GM18907 (cell line): ENCODE data around the gene TXNRD1.
"Not testable (repeated sequence)": the region's sequence is repeated elsewhere in the genome, so short reads cannot be mapped to it uniquely, and the experiment has no call there.

ENCODE experiments used
- ATAC-seq: cut with Tn5 transposase; IDR thresholded peaks from one replicate; pipeline ENCODE4 v1.9.1; 2021; ENCODE audit warnings: mild to moderate bottlenecking, moderate library complexity; ENCODE audit not compliant: unreplicated experiment

TXNRD1 gene

DNA sequence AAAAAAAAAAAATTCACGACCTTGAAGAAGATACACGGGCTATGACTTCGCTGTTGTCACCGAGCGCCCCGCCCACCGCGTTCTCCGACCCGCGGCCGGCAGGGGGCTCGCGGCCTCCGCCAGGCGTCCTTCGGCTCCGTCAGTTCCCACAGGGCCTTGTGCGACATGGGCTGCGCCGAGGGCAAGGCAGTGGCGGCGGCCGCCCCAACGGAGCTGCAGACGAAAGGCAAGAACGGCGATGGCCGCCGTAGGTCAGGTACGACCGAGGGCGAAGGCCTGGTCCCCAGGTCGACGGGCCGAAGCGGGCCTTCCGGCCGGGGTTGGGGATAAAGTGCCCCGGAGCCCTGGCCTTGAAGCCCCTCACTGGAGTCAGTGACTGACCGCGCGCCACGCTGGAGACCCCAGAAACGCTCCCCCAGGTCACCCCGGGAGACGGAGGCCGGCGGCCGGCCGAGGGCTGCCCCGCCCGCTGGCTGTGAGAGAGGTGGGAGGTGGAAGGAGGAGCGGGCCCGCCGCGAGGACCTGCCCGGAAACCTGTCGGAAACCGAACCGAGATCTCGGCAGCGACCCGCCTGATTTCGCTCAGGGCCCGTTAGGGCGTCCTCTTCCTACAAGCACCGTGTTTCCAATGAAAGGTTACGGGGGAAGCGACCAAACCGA lies at the start of gene TXNRD1:
TSS of gene TXNRD1 (plus strand) at position 142 of the 660 bp plus-strand sequence. CDS start at position 166, 24 bp downstream.
- ATAC-seq, result peak; percentile 86

DNA sequence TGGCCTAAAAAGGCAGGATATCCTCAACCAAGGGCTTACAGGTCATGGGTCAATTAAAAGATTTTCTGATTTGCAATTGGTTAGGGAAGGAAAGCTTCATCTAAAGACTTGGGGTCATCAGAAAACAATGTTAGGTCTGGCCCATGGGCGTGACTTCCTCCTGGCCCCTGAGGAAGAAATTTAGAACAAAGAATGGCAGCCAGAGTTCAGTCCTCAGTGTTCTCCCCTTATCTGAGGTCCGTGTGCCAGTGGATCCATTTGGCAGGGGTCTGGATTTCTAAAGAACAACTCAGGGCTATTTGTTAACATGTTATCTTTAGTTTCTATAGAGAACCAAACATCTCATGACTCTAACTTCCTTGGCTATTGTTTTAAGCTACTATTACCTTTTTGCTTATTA lies 49.8 kb upstream of the TXNRD1 start:
- no peak for ATAC-seq

DNA sequence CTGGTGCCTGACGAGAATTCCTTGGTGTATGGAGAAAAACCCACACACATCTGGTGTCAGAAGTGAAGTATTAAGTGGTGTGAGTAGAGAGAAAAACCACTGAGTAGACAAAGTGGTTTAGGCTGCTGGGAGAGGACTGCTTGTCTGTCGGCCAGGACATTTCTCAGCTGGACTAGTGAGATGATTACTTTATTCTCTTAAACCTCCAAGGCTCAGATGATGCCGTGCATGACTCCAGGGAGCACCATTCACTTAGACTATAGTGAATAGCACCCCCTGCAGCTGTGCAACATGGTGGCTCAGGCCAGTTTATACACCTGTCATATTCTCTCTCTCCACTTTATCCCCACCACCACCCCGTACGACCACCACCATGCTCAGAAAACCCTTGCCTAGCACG lies 49.1 kb upstream of the TXNRD1 start:
- no peak for ATAC-seq

DNA sequence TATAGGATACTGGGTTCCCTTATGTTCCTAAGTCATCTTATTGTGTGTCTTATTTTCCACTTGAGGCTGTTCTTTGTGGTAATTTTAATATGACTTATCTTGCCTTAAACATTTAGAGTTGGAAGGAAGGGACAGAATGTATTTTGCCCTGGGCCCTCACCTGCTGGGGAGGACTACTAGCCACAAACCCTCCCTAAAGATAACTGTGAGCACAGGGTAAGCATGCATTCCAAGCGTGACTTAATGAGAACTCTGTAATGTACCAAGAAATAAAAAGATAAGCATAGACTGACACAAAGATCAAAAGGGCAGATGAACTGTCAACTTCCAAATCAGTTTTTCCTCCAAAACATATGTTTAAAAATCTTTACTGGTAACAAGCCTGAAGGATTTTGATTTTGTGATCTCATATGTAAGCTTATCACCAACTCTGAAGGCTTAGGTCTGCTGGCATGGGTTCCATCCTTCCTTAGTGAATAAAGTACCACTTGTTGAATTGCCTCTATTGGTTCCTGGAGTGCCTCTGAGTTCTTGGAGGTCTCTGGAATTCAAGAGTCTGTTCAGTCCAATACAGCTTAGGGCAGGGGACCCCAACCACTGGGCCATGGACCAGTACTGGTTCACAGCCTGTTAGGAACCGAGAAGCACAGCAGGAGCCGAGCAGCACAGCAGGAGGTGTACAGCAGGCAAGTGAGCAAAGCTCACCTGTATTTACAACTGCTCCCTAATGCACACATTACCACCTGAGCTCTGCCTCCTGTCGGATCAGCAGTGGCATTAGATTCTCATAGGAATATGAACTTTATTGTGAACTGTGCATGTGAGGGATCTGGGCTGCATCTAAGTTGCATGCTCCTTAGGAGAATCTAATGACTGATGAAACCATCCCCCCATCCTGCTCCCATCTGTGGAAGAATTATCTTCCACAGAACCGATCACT lies 47.8 kb upstream of the TXNRD1 start:
- no peak for ATAC-seq

- no peak for ATAC-seq
Measured at GRCh38 chr12:104168596-104168995, 47.0 kb upstream of the TXNRD1 start.

- no peak for ATAC-seq
Measured at GRCh38 chr12:104171785-104172569, 43.6 kb upstream of the TXNRD1 start.

DNA sequence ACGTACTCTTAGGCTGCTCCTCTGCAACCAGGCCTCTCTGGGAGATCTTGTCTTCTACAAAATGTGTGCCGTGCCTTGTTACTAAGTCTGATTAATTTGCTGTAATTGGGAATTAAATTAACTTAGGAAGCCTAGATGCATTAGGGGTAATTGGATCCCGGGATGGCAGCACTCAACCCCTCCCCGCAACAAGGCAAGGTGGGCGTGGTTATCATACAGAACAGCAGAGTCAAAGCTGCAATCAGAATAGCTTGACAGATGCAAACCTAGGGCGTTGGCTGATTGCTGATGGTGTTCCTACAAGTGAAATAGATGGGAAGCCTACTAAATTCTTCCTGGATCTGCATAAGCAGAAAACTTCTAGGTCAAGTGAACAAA lies 43.0 kb upstream of the TXNRD1 start:
- no peak for ATAC-seq

DNA sequence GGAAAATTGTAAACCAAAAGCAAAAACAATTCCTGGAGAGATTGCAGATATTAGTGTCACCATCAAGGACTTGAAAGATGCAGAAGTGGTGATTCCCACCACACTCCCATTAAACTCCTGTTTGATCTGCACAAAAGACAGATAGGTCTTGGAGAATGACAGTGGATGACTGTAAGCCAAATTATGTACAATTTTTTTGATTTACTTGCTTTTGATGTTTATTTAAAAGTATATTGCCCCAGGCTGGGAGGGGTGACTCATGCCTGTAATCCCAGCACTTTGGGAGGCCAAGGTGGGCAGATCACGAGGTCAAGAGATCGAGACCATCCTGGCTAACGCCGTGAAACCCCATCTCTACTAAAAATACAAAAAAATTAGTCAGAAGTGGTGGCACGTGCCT lies 41.8 kb upstream of the TXNRD1 start:
- ATAC-seq, result not testable (repeated sequence)

DNA sequence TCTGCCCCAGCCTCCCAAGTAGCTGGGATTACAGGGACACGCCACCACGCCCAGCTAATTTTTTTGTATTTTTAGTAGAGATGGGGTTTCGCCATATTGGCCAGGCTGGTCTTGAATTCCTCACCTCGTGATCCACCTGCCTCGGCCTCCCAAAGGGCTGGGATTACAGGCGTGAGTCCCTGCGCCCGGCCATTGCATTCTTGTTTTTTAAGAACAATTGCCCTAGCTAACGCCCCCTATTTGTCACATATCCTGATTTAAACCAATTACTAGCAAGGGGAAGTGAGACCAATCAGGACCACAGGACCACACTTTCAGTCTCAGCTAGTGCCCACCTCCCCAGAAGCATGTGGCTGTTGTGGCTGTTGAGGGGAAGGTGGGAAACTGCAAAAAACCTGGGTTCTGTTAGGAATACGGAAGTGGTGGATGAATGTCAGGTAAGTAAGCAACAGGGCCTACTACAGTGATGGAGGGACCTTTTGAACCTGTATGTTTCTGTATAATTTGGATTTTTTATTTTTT lies 39.8 kb upstream of the TXNRD1 start:
- no peak for ATAC-seq

GRCh38 chr12:104177336-104177662 lies 38.3 kb upstream of the TXNRD1 start:
- no peak for ATAC-seq

DNA sequence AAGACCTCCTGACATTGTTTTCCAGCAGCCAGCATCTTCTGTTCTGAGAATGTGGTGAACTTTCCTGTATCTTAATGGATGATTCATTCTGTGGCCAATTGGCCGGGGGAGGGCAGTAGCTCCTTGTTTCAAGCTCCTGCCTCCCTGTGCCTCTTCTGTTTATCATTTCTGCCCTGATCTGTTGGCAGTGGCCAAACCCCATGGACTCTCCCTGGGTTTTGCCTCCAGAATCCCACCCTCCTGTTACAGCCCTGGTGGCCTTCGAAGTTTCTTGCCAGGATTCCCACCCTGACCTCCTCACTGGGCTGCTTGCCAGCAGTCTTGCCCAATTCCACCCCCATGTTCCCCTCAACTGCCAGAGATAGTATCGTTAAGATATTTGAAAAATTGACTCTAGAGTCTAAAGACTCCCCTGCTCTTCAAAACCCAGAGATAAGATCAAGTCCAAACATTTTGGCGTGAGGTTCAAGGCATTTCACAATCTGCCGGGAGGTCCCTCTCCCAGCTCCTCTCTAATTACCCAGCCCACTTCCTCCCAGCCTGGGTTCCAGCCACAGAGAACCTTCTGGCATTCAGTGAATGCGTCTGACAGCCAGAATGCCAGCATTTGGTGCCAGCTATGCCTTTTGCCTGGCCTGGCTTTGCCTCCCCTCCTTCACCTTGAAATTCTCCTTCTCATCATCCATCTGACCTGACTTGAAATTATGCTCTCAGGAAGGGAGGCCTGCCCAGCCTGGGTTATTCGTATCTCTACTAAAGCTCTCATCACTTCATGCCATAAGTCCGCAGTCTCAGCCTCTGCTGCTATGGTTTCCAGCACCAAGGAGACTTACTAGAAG lies 37.7 kb upstream of the TXNRD1 start:
- ATAC-seq, result no peak

DNA sequence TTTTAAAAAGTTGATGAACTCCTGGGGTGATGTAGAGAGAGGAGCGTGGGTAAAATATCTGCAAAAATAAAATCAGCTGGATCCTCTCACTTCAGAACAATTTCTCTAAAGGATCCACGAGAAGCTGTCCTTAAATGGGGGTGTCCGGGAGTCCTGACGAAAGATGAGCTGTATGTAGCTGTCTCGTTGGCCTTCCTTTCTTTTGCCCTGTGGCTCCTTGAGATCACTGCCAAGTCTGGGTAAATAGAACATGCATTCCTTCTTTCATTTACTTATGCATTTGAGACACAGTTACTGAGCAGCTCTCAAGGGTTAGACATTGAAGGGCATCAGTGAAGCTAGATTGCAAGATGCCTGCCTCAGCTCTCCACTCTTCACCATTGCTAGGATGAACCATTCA lies 35.2 kb upstream of the TXNRD1 start:
- ATAC-seq, result no peak

DNA sequence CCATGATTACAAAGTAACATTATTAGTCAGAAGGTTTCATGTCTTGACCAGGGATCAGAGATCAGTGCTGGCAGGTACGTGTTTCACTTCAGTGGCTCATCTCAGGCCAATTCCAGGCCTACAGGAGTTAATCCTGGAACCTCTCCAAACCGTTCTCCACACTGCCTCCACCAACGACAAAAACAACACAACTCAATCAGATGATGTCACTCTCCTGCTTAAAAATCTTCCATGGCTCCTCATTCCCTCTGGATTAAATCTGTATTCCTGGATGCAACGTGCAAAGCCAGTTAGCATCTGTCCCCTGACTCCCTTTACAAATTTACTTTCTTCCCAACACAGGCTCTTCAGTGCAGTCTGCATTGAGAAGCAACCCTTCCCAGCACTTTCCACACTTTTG lies 34.3 kb upstream of the TXNRD1 start:
- ATAC-seq, result no peak

DNA sequence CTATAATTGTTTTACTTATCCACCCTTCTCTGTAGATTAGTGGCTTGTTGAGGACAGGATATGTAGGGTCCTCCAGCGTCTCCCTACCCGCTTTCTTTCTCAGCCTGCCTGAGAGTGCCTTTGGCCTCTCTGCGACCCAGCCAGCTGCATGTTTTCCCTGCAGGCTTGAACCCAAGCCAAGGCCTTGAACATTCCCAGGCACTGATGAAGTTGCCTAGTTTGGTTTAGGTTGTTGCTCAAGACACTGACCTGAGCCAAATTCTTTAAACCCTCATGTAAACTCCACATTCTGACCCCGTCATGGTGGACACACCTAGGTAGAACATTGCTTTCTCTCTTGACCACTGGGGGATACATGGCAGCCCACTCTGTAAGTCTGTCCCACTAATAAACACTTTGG lies 33.4 kb upstream of the TXNRD1 start:
- no peak for ATAC-seq

DNA sequence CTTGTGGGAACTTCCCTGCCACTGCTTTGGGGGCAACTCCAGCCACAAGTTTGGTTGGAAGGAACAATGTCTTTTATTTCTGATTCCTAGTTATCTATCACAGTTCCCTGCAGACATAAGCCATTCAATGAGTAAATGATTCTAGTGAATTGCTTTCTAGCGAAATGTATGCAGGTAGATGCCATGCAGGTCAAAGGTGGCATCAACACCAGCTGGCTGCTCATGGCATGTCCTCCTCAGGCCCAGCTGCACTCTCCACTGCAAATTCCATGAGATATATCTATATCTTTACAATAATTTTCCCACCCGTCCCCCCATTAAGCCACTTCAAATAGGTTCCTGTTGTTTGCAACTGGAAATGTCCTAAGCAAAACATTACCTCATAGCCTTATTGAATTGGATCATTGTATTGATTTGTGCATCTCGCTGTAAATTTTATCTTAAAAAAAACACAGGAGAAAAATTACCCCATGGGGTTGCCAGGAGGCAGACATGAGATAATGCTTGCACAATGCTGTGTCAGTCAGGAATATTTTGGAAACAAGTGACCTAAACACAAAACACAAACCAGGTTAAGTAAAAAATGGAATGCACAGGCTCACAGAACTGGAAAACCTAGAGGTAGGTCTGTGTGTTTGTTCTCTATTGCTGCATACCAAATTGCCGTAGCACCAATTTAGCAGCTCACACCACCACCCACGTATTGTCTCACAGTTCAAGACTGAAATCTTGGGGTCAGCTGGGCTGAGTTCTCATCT lies 32.8 kb upstream of the TXNRD1 start:
- no peak for ATAC-seq

GRCh38 chr12:104183443-104183842 lies 32.1 kb upstream of the TXNRD1 start:
- ATAC-seq, result no peak

- ATAC-seq, result no peak
Measured at GRCh38 chr12:104187446-104188155, 28.0 kb upstream of the TXNRD1 start.

GRCh38 chr12:104188534-104188933 lies 27.0 kb upstream of the TXNRD1 start:
- ATAC-seq, result no peak

DNA sequence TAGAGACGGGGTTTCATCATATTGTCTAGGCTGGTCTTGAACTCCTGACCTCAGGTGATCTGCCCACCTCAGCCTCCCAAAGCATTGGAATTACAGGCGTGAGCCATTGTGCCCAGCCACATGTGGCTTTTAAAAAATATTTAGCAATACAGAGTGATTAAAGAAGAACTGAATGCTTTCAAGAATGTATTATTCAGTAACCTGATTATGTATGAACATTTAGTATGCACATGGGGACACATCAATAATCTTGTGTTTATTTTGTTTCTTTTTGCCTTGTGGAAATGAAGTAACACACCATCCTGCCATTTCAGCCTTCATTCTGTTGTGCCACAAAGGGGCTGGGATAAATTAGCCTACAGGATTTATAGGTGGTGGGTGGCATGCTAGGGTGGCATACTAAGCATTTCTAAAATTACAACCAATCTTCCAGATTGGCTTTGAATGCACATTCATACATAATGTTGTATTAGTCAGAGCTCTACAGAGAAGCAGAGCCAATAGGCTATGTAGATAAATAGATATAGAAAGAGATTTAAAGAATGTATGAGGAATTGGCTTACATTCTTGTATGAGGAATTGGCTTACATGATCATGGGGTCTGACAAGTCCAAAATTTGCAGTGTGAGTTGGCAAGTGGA lies 25.5 kb upstream of the TXNRD1 start:
- ATAC-seq, result no peak
